GM20431 (cell line): ENCODE measurements around the gene PCDHGB4.
"Not testable (repeated sequence)": the region's sequence is repeated elsewhere in the genome, so short reads cannot be mapped to it uniquely, and the experiment has no call there.

Source experiments
- in situ Hi-C: fragments of 300-500 bp; cut with MseI, MboI; formaldehyde crosslinking; loops from one replicate; pipeline ENCODE4 v1.15.0; 2020; ENCODE audit warnings: low sequenced_read_pairs; ENCODE audit not compliant: unreplicated experiment

Gene PCDHGB4

GRCh38 chr5:141363952-141364660 lies 23.4 kb upstream of the PCDHGB4 start, which contains the start of gene PCDHGA5:
Gene PCDHGA5, plus strand, starts transcription at chr5:141364162. Its CDS starts 169 bp downstream, at chr5:141364331.
- in situ Hi-C loops, result no loop called here

- in situ Hi-C loops, result no loop called here
Measured at GRCh38 chr5:141366016-141366896, 21.2 kb upstream of the PCDHGB4 start.

GRCh38 chr5:141369994-141370848 lies 17.3 kb upstream of the PCDHGB4 start, which contains the start of gene PCDHGB3:
Gene PCDHGB3, plus strand, starts transcription at chr5:141370242. Its CDS starts 153 bp downstream, at chr5:141370395.
- in situ Hi-C loops, result no loop called here

GRCh38 chr5:141371572-141372475 lies 15.7 kb upstream of the PCDHGB4 start:
- in situ Hi-C loops, result no loop called here

- in situ Hi-C loops, result no loop called here
Measured at GRCh38 chr5:141373673-141374317, 13.7 kb upstream of the PCDHGB4 start, which contains the start of gene PCDHGA6. Gene PCDHGA6, plus strand, starts transcription at chr5:141373891. Its CDS starts 193 bp downstream, at chr5:141374084.

GRCh38 chr5:141374627-141375026 lies 12.9 kb upstream of the PCDHGB4 start:
- in situ Hi-C loops, result no loop called here

- in situ Hi-C loops, result not testable (repeated sequence)
Measured at GRCh38 chr5:141375444-141376155, 11.9 kb upstream of the PCDHGB4 start.

- in situ Hi-C loops, result no loop called here
Measured at GRCh38 chr5:141382469-141383294, 4.8 kb upstream of the PCDHGB4 start, which contains the start of gene PCDHGA7. Gene PCDHGA7, plus strand, starts transcription at chr5:141382742. Its CDS starts 158 bp downstream, at chr5:141382900.

- in situ Hi-C loops, result no loop called here
Measured at GRCh38 chr5:141383345-141383744, 4.2 kb upstream of the PCDHGB4 start.

GRCh38 chr5:141384471-141385267 lies 2.8 kb upstream of the PCDHGB4 start:
- in situ Hi-C loops, result no loop called here

- in situ Hi-C loops, result no loop called here
Measured at GRCh38 chr5:141388661-141389060, 1.2 kb downstream of the PCDHGB4 start.

- in situ Hi-C loops, result no loop called here
Measured at GRCh38 chr5:141389153-141390042, 1.9 kb downstream of the PCDHGB4 start.

GRCh38 chr5:141392429-141393198 lies 5.1 kb downstream of the PCDHGB4 start, which contains the start of gene PCDHGA8:
Gene PCDHGA8, plus strand, starts transcription at chr5:141392633. Its CDS starts 181 bp downstream, at chr5:141392814.
- in situ Hi-C loops, result no loop called here

- in situ Hi-C loops, result no loop called here
Measured at GRCh38 chr5:141393267-141393666, 5.8 kb downstream of the PCDHGB4 start.
